Islet of Langerhans (tissue), 1 donor: ENCODE results near the gene GRM4.

Experiments
- FAIRE-seq: peaks from one replicate; lab custom pipeline; 2011; peaks lifted over from hg19 to GRCh38; lab: Jason Lieb, UNC

Gene GRM4

GRCh38 chr6:34106421-34106820 lies 39.5 kb downstream of the GRM4 start:
- FAIRE-seq = no peak

GRCh38 chr6:34104628-34105027 lies 41.3 kb downstream of the GRM4 start:
- FAIRE-seq = no peak

GRCh38 chr6:34104186-34104585 lies 41.7 kb downstream of the GRM4 start:
- FAIRE-seq = no peak

DNA sequence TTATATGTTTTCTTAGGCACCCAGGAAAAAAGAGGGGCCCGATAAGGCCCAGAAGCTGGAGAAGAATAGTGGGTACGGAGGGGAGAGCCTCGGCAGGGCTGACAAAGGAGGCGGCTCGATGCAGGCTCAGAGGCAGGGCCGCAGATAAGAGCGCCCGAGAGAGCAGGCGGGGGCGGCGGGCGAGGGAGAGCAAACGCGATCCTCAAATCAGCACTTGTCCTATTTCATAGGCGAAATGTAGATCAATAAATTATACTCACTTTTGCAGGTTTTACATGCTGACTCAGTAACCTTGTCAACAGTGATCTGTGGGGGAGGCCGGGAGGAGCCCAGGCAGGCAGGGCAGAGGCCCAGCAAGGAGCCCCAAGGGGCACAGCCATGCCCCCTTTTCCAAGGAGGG lies 42.6 kb downstream of the GRM4 start:
- no peak for FAIRE-seq

DNA sequence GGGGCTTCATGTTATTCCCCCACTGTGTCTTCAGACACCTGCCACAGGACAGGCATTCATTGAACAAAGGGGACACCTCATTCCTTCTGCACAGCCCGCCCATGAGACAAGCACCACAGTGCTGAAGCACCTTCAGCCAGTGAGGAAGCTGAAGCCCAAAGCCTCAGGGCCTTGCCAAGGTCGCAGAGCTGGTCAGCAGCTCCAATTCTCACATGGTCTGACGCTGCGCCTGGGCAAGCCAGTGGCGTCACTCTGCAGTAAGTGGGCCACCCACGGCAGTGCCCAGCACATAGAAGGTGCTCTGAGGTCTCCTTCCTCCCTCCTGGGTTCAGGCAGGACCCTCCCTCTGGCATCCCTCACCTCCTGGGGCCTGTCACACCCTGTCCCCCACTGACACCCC lies 43.2 kb downstream of the GRM4 start:
- no peak for FAIRE-seq

- no peak for FAIRE-seq
These were observed 43.7 kb downstream of the GRM4 start for GRCh38 chr6:34102099-34102656.

DNA sequence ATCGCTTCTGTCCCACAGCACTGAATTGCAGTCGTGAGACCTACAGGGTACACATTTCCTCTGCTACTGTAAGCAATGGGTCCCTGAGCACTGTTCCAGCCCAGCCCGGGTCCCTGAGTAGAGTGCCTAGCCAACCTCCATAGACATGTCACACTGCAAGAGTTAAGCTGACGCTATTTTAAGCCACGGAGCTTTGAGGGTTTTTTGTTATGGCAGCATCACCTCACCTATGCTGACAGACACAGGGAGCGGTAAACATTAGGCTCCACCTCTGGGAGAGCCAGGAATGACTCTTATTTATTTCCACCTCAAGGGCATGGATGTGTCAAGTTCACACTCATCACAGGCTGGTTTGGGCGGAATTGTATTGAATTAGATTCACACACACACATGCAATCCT lies 45.1 kb downstream of the GRM4 start:
- no peak for FAIRE-seq

DNA sequence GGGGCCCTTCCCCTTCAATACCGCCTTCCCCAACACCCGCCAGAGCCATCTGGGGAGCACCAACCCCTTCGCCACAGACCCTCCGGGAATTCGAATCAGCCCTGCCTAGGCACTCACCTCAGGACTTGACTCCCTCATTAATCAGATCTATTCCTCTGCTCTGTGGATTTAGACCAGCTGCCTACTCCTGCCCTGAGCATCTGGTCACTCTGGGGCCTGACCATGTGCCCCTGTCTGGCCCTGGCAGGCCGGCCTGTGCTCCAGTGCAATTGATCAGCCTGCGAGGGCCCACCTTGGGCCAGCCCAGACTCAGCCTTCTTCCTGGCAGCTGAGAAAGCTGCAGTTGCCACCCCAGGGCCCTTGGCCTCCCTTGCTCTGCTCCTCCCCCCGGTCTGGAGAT lies 46.0 kb downstream of the GRM4 start:
- no peak for FAIRE-seq

DNA sequence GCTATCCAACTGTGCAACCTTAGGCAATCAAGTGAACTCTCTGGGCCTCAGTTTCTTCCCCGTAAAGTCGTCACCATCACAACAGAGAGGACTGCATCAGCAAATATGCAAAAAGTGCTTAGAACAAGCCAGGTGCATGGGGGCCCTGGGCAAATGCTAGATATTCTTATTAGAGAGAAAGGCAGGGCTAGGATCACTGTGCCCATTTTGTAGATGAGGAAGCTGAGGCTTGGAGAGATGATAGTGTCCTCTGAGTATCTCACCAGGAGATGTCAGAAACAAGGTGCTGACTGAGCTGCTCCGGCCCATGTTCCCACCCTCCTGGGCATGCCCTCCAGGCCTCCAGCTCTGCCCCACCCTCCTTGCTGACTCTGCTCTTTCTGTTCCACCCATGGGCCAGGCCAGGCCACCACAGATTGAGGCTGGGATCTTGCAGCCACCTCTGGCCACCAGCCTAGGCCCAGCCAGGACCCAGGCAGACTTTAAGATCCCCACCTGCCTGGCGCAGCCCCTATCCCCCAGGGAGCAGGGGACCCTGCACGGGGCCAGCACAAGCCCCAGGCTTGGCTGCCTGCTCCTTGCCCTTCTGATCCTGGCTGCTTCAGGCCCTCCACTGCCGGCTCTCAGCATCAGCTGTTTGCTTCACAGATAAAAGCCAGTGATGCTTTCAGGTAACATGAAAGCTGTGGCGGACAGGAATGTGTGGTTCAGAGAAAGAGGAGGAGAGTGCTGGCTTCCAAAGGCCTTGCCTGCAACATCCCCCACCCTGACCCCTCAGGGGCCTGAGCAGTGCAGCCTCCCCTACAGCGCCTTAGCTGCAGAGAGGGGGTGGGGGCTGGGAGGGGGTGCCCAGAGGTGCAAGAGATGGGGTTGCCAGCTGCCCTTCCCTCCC lies 47.6 kb downstream of the GRM4 start:
- no peak for FAIRE-seq

DNA sequence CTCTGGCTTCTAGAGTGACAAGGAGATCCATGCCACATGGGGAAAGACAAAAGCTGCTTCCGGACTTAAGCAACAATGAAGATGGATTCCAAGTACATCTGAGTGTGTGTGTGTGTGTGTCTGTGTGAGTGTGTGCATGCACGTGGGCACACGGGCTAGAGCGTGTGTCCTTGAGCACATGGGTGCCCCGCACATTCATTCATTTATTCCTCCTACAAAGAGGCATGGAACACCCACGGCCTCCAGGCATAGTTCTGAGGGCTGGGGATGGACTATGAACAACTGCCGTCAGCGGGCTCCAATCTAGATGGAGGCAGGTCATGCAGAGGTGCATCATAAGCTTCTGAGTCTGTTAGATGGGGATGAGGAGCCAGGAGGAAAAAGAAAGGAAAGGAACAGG lies 49.1 kb downstream of the GRM4 start:
- no peak for FAIRE-seq

DNA sequence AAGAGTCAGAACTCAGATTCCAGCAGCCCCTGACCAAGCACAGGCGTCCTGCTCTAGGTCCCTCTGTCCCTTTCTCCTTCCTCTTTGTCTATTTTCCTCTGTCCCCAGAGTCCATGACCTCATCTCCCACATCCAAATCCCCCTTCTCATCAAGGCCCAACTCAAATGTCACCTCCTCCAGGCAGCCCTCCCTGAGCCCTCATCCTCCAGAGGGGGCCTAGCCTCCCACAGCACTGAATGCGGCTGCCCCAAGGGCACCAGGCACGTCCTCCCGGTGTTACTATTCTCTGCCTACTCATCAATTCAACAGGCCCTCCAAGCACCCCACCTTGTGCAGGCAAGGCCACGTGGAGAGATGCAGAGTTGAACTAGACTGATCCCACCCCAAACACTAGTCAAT lies 49.7 kb downstream of the GRM4 start:
- no peak for FAIRE-seq

DNA sequence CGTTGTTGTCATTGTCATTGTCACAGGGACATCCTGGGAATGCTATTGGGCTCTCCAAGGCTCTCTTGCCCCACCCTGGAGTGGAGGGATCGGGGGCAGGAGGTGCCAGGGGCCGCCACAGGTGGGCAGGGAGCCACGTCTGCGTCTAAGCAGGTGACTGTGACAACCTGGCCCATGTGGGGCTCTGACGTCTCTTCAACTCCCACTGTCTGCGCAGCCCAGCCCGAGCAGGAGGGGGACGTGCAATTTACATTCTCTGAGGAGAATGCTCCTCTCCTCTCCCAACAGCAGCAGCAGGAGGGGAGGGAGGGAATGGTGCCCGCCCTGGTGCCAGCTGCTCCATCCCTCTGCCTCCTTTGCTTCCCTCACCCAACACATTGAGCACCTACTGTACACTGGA lies 50.1 kb downstream of the GRM4 start:
- no peak for FAIRE-seq

- FAIRE-seq = no peak
These were observed 50.8 kb downstream of the GRM4 start for GRCh38 chr6:34095136-34095505.

- FAIRE-seq = no peak
These were observed 51.3 kb downstream of the GRM4 start for GRCh38 chr6:34094474-34095135.

GRCh38 chr6:34093854-34094430 lies 51.9 kb downstream of the GRM4 start:
- FAIRE-seq = no peak

DNA sequence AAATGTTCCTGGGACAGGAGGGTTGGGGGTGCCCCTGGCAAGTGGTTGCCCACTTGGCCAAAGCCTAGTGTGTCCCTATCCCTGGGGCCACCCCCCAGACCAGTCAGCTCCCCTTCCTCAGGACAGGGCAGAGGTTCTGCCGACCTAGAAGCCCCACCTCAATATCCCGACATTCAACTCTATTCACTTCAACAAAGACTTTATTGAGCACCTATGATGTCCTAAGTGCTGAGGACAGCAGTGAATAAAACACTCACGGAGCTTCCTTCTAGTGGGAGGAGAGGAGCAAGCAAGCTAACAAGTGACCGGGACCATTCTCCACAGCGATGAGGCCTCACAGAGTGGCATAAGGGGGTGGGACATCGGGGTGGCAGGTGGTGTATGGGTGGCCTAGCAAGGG lies 52.7 kb downstream of the GRM4 start:
- no peak for FAIRE-seq

DNA sequence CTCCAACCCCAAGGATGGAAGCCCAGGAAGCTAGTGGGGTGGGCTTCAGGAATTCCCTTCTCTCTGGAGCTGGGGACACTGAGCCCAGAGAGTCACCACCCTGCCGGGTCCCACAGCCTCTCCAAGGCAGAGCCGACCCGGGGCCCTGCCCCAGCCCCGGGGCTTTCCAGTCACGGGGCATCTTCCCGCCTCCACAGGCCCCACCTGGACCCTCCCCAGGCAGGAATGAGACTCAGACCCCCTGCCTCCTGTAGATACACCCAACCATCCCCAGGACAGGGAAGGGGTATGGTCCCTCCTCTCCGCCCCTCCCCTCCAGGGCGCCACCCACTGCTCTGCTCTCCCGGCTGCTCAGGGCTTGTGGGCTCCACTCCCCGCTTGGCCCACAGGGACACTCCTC lies 53.3 kb downstream of the GRM4 start:
- FAIRE-seq = no peak

DNA sequence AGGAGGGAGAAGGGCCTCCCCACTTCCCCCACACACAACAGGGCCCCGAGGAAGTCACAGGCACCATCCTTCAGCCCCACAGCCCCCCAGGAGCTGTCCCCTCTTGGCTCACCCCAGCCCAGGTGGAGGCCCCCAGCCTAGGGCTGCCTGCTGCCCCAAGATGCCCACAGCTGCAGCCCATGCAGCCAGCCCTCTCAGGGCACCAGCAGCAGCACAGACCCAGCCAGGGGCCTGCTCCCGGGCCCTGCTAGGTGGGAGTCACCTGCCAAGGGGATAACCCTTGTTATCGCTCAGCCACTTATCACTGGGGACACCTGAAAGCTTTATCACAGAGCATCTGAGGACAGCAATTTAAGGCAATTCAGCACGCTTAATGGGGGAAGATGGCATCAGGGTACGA lies 55.0 kb downstream of the GRM4 start:
- FAIRE-seq = no peak

- no peak for FAIRE-seq
These were observed 55.4 kb downstream of the GRM4 start for GRCh38 chr6:34090529-34090928.

GRCh38 chr6:34086558-34086957 lies 59.3 kb downstream of the GRM4 start:
- no peak for FAIRE-seq

GRCh38 chr6:34085453-34086170 lies 60.3 kb downstream of the GRM4 start:
- no peak for FAIRE-seq

- no peak for FAIRE-seq
These were observed 61.1 kb downstream of the GRM4 start for GRCh38 chr6:34084591-34085290.
